Measurements from ENCODE around the gene SMPD3.
"Not testable (repeated sequence)": the region's sequence is repeated elsewhere in the genome, so short reads cannot be mapped to it uniquely, and the experiment has no call there.

SMPD3 gene

GRCh38 chr16:68448360-68448970, at the start of gene SMPD3:
SMPD3 (minus strand) TSS chr16:68448508; CDS start chr16:68372181, 76,327 bp downstream.
- H3K27me3 ChIP-seq (ENCODE audit: control insufficient read depth in 5 of 5, insufficient read depth in 4 of 5, low read length in 5 of 5): peaks cover 0 to 19% (median 10%) of the 10 kb centered on the region in 5 donors
- peak within 1 kb of the TSS; percentile 10 to 70 (median 61) for H3K4me3 ChIP-seq (ENCODE audit: low read depth in 1 of 5, low read length in 5 of 5)
- no peaks in the 10 kb centered on the region for H3K9me3 ChIP-seq (ENCODE audit: control insufficient read depth in 5 of 5, low read length in 5 of 5)
- H3K27ac ChIP-seq (ENCODE audit: low read depth, low read length): no peak within 1 kb of the TSS
- H3K4me1 ChIP-seq (ENCODE audit: control insufficient read depth in 5 of 5, insufficient read depth in 5 of 5, low read length in 5 of 5): peaks cover 0 to 29% (median 18%) of the 10 kb centered on the region in 5 donors
- H3K36me3 ChIP-seq (ENCODE audit: control insufficient read depth in 5 of 5, insufficient read depth in 5 of 5, low read length in 5 of 5): no peaks in the 10 kb centered on the region
- H3K9ac ChIP-seq (ENCODE audit: low read length in 5 of 5): peak within 1 kb of the TSS in 1 of 5 donors; percentile 33

GRCh38 chr16:68496689-68497088, 48.4 kb upstream of the SMPD3 start:
- Histone ChIP-seq H3K9ac (ENCODE audit: low read length in 5 of 5) (no peak overlapping the region), H3K27me3 (ENCODE audit: control insufficient read depth in 5 of 5, insufficient read depth in 4 of 5, low read length in 5 of 5) (peaks cover 0 to 8% (median 2%) of the 10 kb centered on the region in 5 donors), H3K4me1 (ENCODE audit: control insufficient read depth in 5 of 5, insufficient read depth in 5 of 5, low read length in 5 of 5) (peaks cover 0 to 3% (median 0%) of the 10 kb centered on the region in 5 donors), H3K36me3 (ENCODE audit: control insufficient read depth in 5 of 5, insufficient read depth in 5 of 5, low read length in 5 of 5) (no peaks in the 10 kb centered on the region), H3K4me3 (ENCODE audit: low read depth in 1 of 5, low read length in 5 of 5) (no peak overlapping the region), H3K9me3 (ENCODE audit: control insufficient read depth in 5 of 5, low read length in 5 of 5) (no peaks in the 10 kb centered on the region), H3K27ac (ENCODE audit: low read depth, low read length) (no peak overlapping the region)

- H3K4me3 ChIP-seq (ENCODE audit: low read depth in 1 of 5, low read length in 5 of 5); H3K27ac ChIP-seq (ENCODE audit: low read depth, low read length); H3K9me3 ChIP-seq (ENCODE audit: control insufficient read depth in 5 of 5, low read length in 5 of 5); H3K4me1 ChIP-seq (ENCODE audit: control insufficient read depth in 5 of 5, insufficient read depth in 5 of 5, low read length in 5 of 5); H3K9ac ChIP-seq (ENCODE audit: low read length in 5 of 5); H3K36me3 ChIP-seq (ENCODE audit: control insufficient read depth in 5 of 5, insufficient read depth in 5 of 5, low read length in 5 of 5): not testable (repeated sequence)
- peaks cover 0 to 12% (median 10%) of the 10 kb centered on the region in 5 donors for H3K27me3 ChIP-seq (ENCODE audit: control insufficient read depth in 5 of 5, insufficient read depth in 4 of 5, low read length in 5 of 5)
Measured at GRCh38 chr16:68494261-68494660, 46.0 kb upstream of the SMPD3 start.

- Histone ChIP-seq H3K9ac (ENCODE audit: low read length in 5 of 5) (no peak overlapping the region), H3K4me1 (ENCODE audit: control insufficient read depth in 5 of 5, insufficient read depth in 5 of 5, low read length in 5 of 5) (no peaks in the 10 kb centered on the region), H3K27me3 (ENCODE audit: control insufficient read depth in 5 of 5, insufficient read depth in 4 of 5, low read length in 5 of 5) (peaks cover 0 to 12% (median 10%) of the 10 kb centered on the region in 5 donors), H3K9me3 (ENCODE audit: control insufficient read depth in 5 of 5, low read length in 5 of 5) (no peaks in the 10 kb centered on the region), H3K36me3 (ENCODE audit: control insufficient read depth in 5 of 5, insufficient read depth in 5 of 5, low read length in 5 of 5) (no peaks in the 10 kb centered on the region), H3K27ac (ENCODE audit: low read depth, low read length) (no peak overlapping the region), H3K4me3 (ENCODE audit: low read depth in 1 of 5, low read length in 5 of 5) (no peak overlapping the region)
Measured at GRCh38 chr16:68493412-68494070, 45.2 kb upstream of the SMPD3 start.

- no peak overlapping the region for H3K27ac ChIP-seq (ENCODE audit: low read depth, low read length)
- H3K4me1 ChIP-seq (ENCODE audit: control insufficient read depth in 5 of 5, insufficient read depth in 5 of 5, low read length in 5 of 5): no peaks in the 10 kb centered on the region
- H3K27me3 ChIP-seq (ENCODE audit: control insufficient read depth in 5 of 5, insufficient read depth in 4 of 5, low read length in 5 of 5): peaks cover 0 to 12% (median 10%) of the 10 kb centered on the region in 5 donors
- H3K4me3 ChIP-seq (ENCODE audit: low read depth in 1 of 5, low read length in 5 of 5): no peak overlapping the region
- H3K9me3 ChIP-seq (ENCODE audit: control insufficient read depth in 5 of 5, low read length in 5 of 5): no peaks in the 10 kb centered on the region
- no peaks in the 10 kb centered on the region for H3K36me3 ChIP-seq (ENCODE audit: control insufficient read depth in 5 of 5, insufficient read depth in 5 of 5, low read length in 5 of 5)
- H3K9ac ChIP-seq (ENCODE audit: low read length in 5 of 5): no peak overlapping the region
Measured at GRCh38 chr16:68492543-68493411, 44.5 kb upstream of the SMPD3 start.

GRCh38 chr16:68492151-68492542, 43.8 kb upstream of the SMPD3 start:
- Histone ChIP-seq H3K27me3 (ENCODE audit: control insufficient read depth in 5 of 5, insufficient read depth in 4 of 5, low read length in 5 of 5) (peaks cover 0 to 12% (median 10%) of the 10 kb centered on the region in 5 donors), H3K27ac (ENCODE audit: low read depth, low read length) (no peak overlapping the region), H3K9ac (ENCODE audit: low read length in 5 of 5) (no peak overlapping the region), H3K4me3 (ENCODE audit: low read depth in 1 of 5, low read length in 5 of 5) (no peak overlapping the region), H3K4me1 (ENCODE audit: control insufficient read depth in 5 of 5, insufficient read depth in 5 of 5, low read length in 5 of 5) (peaks cover 0 to 1% (median under 1%) of the 10 kb centered on the region in 5 donors), H3K36me3 (ENCODE audit: control insufficient read depth in 5 of 5, insufficient read depth in 5 of 5, low read length in 5 of 5) (no peaks in the 10 kb centered on the region), H3K9me3 (ENCODE audit: control insufficient read depth in 5 of 5, low read length in 5 of 5) (no peaks in the 10 kb centered on the region)

- peaks cover 0 to 12% (median 10%) of the 10 kb centered on the region in 5 donors for H3K27me3 ChIP-seq (ENCODE audit: control insufficient read depth in 5 of 5, insufficient read depth in 4 of 5, low read length in 5 of 5)
- no peaks in the 10 kb centered on the region for H3K36me3 ChIP-seq (ENCODE audit: control insufficient read depth in 5 of 5, insufficient read depth in 5 of 5, low read length in 5 of 5)
- H3K4me3 ChIP-seq (ENCODE audit: low read depth in 1 of 5, low read length in 5 of 5): no peak overlapping the region
- H3K4me1 ChIP-seq (ENCODE audit: control insufficient read depth in 5 of 5, insufficient read depth in 5 of 5, low read length in 5 of 5): peaks cover 0 to 7% (median 3%) of the 10 kb centered on the region in 5 donors
- H3K27ac ChIP-seq (ENCODE audit: low read depth, low read length): no peak overlapping the region
- no peaks in the 10 kb centered on the region for H3K9me3 ChIP-seq (ENCODE audit: control insufficient read depth in 5 of 5, low read length in 5 of 5)
- H3K9ac ChIP-seq (ENCODE audit: low read length in 5 of 5): no peak overlapping the region
Measured at GRCh38 chr16:68491576-68491950, 43.3 kb upstream of the SMPD3 start.

GRCh38 chr16:68490829-68491575, 42.7 kb upstream of the SMPD3 start:
- no peak overlapping the region for H3K27ac ChIP-seq (ENCODE audit: low read depth, low read length)
- H3K27me3 ChIP-seq (ENCODE audit: control insufficient read depth in 5 of 5, insufficient read depth in 4 of 5, low read length in 5 of 5): peaks cover 0 to 12% (median 10%) of the 10 kb centered on the region in 5 donors
- H3K36me3 ChIP-seq (ENCODE audit: control insufficient read depth in 5 of 5, insufficient read depth in 5 of 5, low read length in 5 of 5): no peaks in the 10 kb centered on the region
- H3K9ac ChIP-seq (ENCODE audit: low read length in 5 of 5): no peak overlapping the region
- no peak overlapping the region for H3K4me3 ChIP-seq (ENCODE audit: low read depth in 1 of 5, low read length in 5 of 5)
- H3K9me3 ChIP-seq (ENCODE audit: control insufficient read depth in 5 of 5, low read length in 5 of 5): no peaks in the 10 kb centered on the region
- peaks cover 0 to 9% (median 3%) of the 10 kb centered on the region in 5 donors for H3K4me1 ChIP-seq (ENCODE audit: control insufficient read depth in 5 of 5, insufficient read depth in 5 of 5, low read length in 5 of 5)

GRCh38 chr16:68490358-68490757, 42.0 kb upstream of the SMPD3 start:
- Histone ChIP-seq H3K27ac (ENCODE audit: low read depth, low read length) (no peak overlapping the region), H3K9me3 (ENCODE audit: control insufficient read depth in 5 of 5, low read length in 5 of 5) (no peaks in the 10 kb centered on the region), H3K4me3 (ENCODE audit: low read depth in 1 of 5, low read length in 5 of 5) (no peak overlapping the region), H3K9ac (ENCODE audit: low read length in 5 of 5) (no peak overlapping the region), H3K36me3 (ENCODE audit: control insufficient read depth in 5 of 5, insufficient read depth in 5 of 5, low read length in 5 of 5) (no peaks in the 10 kb centered on the region), H3K4me1 (ENCODE audit: control insufficient read depth in 5 of 5, insufficient read depth in 5 of 5, low read length in 5 of 5) (peaks cover 0 to 9% (median 3%) of the 10 kb centered on the region in 5 donors), H3K27me3 (ENCODE audit: control insufficient read depth in 5 of 5, insufficient read depth in 4 of 5, low read length in 5 of 5) (peaks cover 0 to 12% (median 10%) of the 10 kb centered on the region in 5 donors)

Data from subcutaneous abdominal adipose tissue (tissue), 5 donors.